Suprapubic skin (tissue), 4 donors: Measurements from ENCODE around the gene PELI2. TPM values are rescaled to one million over a fixed set of nuclear protein-coding genes. Genes with fewer than 3 reads are reported as not detected.

Source experiments
- DNase-seq, 2 donors: peaks; one replicate each; pipeline ENCODE4 v3.0.0-alpha.2; 2019; ENCODE audit warnings: low spot score in 2 of 2
- H3K27ac ChIP-seq: fragments of 200-600 bp; sonication (generic); one replicate; pipeline ENCODE4 v1.5.1; 2019
- H3K27me3 ChIP-seq: fragments of 200-600 bp; sonication (generic); one replicate; pipeline ENCODE4 v1.5.1; 2019
- H3K36me3 ChIP-seq: fragments of 200-600 bp; sonication (generic); one replicate; pipeline ENCODE4 v1.5.1; 2019
- H3K4me1 ChIP-seq: fragments of 200-600 bp; sonication (generic); one replicate; pipeline ENCODE4 v1.5.1; 2019
- H3K4me3 ChIP-seq: fragments of 200-600 bp; sonication (generic); one replicate; pipeline ENCODE4 v1.5.1; 2019; ENCODE audit warnings: mild to moderate bottlenecking
- H3K9me3 ChIP-seq: fragments of 200-600 bp; sonication (generic); one replicate; pipeline ENCODE4 v1.5.1; 2019
- EP300 ChIP-seq: sonication (generic); formaldehyde crosslinking; IDR thresholded peaks from one replicate; pipeline ENCODE4 v1.6.1; 2017; ENCODE audit warnings: antibody characterized with exemption
- POLR2A ChIP-seq, 2 donors: fragments of 450-650 bp; IDR thresholded peaks; one replicate each; pipeline ENCODE4 v1.6.1; 2017; ENCODE audit warnings: antibody characterized with exemption in 2 of 2, mild to moderate bottlenecking in 2 of 2, moderate library complexity in 2 of 2
- POLR2AphosphoS5 ChIP-seq, 3 donors: sonication (generic); formaldehyde crosslinking; IDR thresholded peaks; one replicate each; pipeline ENCODE4 v1.6.1; 2017; ENCODE audit warnings: antibody characterized with exemption in 3 of 3
- WGBS: methylation state at CpG from one replicate; pipeline ENCODE4 v1.1.5; 2018; 5-methylcytosine and 5-hydroxymethylcytosine counted together
- total RNA-seq, 4 donors: library from RNA; depleted of rRNA; stranded (reverse); fragments of >200 nt; gene quantifications; one replicate each; pipeline ENCODE4 v1.1.0, GENCODE V29; 2016
- TF ChIP-seq, protein P1 (sequence below), 2 donors: fragments of 200-600 bp in 1 of 2; fragments of 450-650 bp in 1 of 2; sonication (generic) in 1 of 2; IDR thresholded peaks; one replicate each; pipeline ENCODE4 v1.5.1; 2016 to 2019; ENCODE audit warnings: antibody characterized with exemption in 2 of 2, mild to moderate bottlenecking in 1 of 2, moderate library complexity in 1 of 2

The PELI2 gene
- total RNA-seq, 4 donors from 2014 or later = 6.9 to 19.4 (median 12.6) TPM

DNA sequence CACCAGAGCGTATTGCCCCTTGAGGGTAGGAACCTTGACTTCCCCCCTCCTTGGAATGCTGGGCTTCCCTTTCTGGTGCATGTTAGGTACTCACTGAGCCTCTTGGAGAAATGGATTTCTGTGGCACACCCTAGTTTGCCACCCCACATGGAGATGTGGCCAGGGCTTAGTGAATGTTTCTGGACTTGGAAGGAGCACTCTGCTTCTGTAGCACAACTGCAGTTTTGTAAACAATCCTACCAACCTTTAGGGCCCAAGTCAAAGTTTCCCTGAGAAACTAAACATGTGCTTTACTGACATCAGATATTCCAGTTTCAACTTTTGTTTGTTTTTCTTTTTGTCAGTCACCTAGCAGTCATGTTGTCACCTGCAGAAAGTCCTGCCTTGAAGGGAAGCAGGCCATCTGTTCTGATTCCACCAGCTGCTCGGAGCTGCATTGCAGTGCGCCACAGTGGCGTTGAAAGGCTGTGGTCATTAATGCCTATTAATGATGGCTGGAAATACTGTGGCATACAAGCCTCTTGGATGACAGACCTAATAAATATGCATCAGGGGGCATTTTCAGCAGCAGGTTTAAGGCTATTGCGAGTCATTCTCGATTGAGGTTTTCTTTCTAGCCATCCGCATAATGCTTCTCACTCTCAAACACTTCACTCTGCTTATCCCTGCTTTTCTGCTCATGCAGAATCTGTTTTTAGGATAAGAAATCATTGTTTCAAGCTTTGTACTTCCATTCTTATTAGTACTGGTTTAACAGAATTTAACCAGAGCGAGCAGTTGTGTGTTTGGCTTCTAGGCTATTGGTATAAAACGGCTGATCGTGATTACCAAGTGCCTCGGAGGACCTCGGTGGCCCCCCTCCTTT is 7.8 kb downstream of the PELI2 start:
- no peaks in the 10 kb centered on the region for H3K9me3 ChIP-seq
- no peaks in the 10 kb centered on the region for H3K27me3 ChIP-seq
- H3K27ac ChIP-seq = no peak overlapping the region
- no peaks in the 10 kb centered on the region for H3K36me3 ChIP-seq
- no peak for DNase-seq
- H3K4me3 ChIP-seq = no peak overlapping the region
- TF ChIP-seq EP300 (no peak), POLR2A (IDR thresholded peaks at IDR 0.05) (no peak)
- peaks cover 25% of the 10 kb centered on the region for H3K4me1 ChIP-seq
- whole genome bisulfite sequencing = 84% methylated on average over 12 of the region's 12 CpGs

DNA sequence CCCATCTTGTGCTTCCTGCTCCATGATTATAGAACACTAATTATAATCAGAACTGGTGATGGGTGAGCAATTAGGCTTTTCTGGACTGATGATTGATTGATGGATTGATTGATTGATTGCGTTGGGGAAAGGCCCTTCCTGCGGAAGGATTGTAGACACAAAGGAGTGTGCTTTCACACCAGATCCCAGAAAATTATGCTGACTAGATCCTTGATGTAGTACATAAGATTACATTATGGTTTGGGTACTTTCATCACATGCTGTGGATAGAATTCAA is 8.4 kb downstream of the PELI2 start:
- 87% methylated on average over 2 of the region's 2 CpGs for WGBS
- TF ChIP-seq POLR2AphosphoS5 (IDR thresholded peaks at IDR 0.05) (no peak), EP300 (no peak), POLR2A (IDR thresholded peaks at IDR 0.05) (no peak)
- TF ChIP-seq, protein P1, sequence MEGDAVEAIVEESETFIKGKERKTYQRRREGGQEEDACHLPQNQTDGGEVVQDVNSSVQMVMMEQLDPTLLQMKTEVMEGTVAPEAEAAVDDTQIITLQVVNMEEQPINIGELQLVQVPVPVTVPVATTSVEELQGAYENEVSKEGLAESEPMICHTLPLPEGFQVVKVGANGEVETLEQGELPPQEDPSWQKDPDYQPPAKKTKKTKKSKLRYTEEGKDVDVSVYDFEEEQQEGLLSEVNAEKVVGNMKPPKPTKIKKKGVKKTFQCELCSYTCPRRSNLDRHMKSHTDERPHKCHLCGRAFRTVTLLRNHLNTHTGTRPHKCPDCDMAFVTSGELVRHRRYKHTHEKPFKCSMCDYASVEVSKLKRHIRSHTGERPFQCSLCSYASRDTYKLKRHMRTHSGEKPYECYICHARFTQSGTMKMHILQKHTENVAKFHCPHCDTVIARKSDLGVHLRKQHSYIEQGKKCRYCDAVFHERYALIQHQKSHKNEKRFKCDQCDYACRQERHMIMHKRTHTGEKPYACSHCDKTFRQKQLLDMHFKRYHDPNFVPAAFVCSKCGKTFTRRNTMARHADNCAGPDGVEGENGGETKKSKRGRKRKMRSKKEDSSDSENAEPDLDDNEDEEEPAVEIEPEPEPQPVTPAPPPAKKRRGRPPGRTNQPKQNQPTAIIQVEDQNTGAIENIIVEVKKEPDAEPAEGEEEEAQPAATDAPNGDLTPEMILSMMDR (IDR thresholded peaks at IDR 0.05) = no peak
- Histone ChIP-seq H3K9me3 (no peaks in the 10 kb centered on the region), H3K36me3 (no peaks in the 10 kb centered on the region), H3K27me3 (no peaks in the 10 kb centered on the region), H3K4me1 (peaks cover 25% of the 10 kb centered on the region), H3K4me3 (no peak overlapping the region), H3K27ac (no peak overlapping the region)
- no peak for DNase-seq

DNA sequence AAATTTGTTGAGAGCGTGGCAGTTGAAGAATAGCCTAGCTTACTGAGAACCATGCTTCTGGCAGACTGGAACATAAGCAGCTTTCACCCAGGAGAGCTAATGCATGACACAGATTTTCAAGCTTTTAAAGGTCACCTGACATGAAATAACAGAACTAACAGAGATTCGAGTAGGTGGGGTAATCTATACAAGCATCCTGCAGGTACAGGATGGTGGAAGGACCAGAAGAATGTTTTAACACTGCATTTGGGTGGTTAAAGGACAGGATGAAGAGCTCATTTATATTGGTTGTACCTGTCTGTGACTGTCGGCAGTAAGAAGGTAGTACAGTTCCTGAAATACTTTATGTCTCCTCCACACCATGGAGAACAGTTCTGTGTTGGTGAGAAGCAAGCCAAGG is 8.9 kb downstream of the PELI2 start:
- H3K27ac ChIP-seq = no peak overlapping the region
- H3K4me3 ChIP-seq = no peak overlapping the region
- no peak for DNase-seq
- H3K27me3 ChIP-seq = no peaks in the 10 kb centered on the region
- 79% methylated on average over 3 of the region's 3 CpGs for WGBS
- no peaks in the 10 kb centered on the region for H3K36me3 ChIP-seq
- peaks cover 24% of the 10 kb centered on the region for H3K4me1 ChIP-seq
- no peaks in the 10 kb centered on the region for H3K9me3 ChIP-seq
- TF ChIP-seq POLR2A (IDR thresholded peaks at IDR 0.05) (no peak), EP300 (no peak), POLR2AphosphoS5 (IDR thresholded peaks at IDR 0.05) (no peak)
- TF ChIP-seq, protein P1 (IDR thresholded peaks at IDR 0.05) = no peak

DNA sequence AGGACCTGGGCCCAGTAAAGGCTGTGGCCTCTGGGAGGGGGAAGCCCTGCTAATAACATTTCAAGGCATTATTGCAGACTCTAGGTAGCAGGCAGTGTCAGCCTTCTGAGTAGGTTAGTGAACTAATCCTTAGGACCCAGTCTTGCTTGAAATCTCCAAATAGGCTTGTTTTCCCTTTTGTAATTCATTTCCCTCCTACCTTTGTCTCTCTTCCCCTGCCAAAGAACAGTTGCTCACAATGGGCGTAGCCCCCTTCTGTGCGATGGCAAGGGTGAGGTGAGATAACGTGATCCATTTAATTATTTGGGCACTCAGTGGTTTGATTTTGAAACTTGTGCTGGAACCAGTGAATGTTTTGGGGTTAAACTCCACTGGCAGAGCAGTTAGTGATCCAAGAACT is 10.9 kb downstream of the PELI2 start:
- no peak for DNase-seq
- WGBS = 75% methylated on average over 3 of the region's 3 CpGs
- TF ChIP-seq EP300 = no peak
- no peak for TF ChIP-seq POLR2AphosphoS5 (IDR thresholded peaks at IDR 0.05)
- TF ChIP-seq POLR2A (IDR thresholded peaks at IDR 0.05) = no peak
- TF ChIP-seq, protein P1 (IDR thresholded peaks at IDR 0.05) = no peak
- H3K4me1 ChIP-seq = peaks cover 36% of the 10 kb centered on the region
- H3K9me3 ChIP-seq = no peaks in the 10 kb centered on the region
- no peaks in the 10 kb centered on the region for H3K27me3 ChIP-seq
- no peak overlapping the region for H3K27ac ChIP-seq
- H3K4me3 ChIP-seq = no peak overlapping the region
- H3K36me3 ChIP-seq = no peaks in the 10 kb centered on the region

DNA sequence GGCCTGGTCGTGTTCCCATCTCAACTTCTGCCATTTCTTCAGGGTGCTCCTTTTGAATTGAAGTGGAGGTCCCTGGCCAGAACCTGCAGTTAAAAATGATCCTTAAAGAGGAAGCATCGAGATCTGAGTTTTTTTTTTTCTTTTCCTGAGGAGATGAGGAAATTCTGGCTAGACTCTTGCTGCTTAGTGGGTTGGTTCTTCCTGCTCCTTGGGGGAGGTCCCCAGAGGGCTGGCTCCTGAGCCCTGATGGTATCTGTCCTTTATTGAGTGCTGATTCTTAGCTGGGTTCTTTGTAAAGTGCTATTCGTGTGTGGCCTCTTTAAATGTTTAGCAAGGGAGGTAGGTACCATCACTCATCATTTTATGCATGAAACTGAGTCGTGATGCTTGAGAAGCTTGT is 11.7 kb downstream of the PELI2 start:
- H3K9me3 ChIP-seq = no peaks in the 10 kb centered on the region
- no peak for DNase-seq
- 38% methylated on average over 4 of the region's 4 CpGs for WGBS
- H3K4me3 ChIP-seq = no peak overlapping the region
- no peak overlapping the region for H3K27ac ChIP-seq
- no peaks in the 10 kb centered on the region for H3K36me3 ChIP-seq
- H3K27me3 ChIP-seq = no peaks in the 10 kb centered on the region
- TF ChIP-seq POLR2AphosphoS5 (IDR thresholded peaks at IDR 0.05) (no peak), EP300 (no peak), POLR2A (IDR thresholded peaks at IDR 0.05) (no peak)
- TF ChIP-seq, protein P1 (IDR thresholded peaks at IDR 0.05) = no peak
- H3K4me1 ChIP-seq = peaks cover 43% of the 10 kb centered on the region
